Smooth muscle cell (in vitro differentiated cells): ENCODE data around the gene PDZD2. TPM values are rescaled to one million over a fixed set of nuclear protein-coding genes. Genes with fewer than 3 reads are reported as not detected.

Source experiments
- DNase-seq: peaks from one replicate; lab custom pipeline; 2025; ENCODE audit not compliant: unreplicated experiment; lab: John Stamatoyannopoulos, UW
- H2AFZ ChIP-seq: fragments of 200-600 bp; sonication (generic); 2 replicates; pipeline ENCODE4 v1.6.0; 2016; ENCODE audit warnings: antibody characterized with exemption, low read depth, mild to moderate bottlenecking
- H3F3A ChIP-seq: fragments of 200-600 bp; sonication (generic); 2 replicates; pipeline ENCODE4 v1.6.0; 2017; ENCODE audit warnings: antibody characterized with exemption, low read depth
- H3K27ac ChIP-seq: fragments of 200-600 bp; sonication (generic); 2 replicates; pipeline ENCODE4 v1.5.1; 2016; ENCODE audit warnings: low read depth, mild to moderate bottlenecking
- H3K27me3 ChIP-seq: fragments of 200-600 bp; sonication (generic); 2 replicates; pipeline ENCODE4 v1.6.1; 2016; ENCODE audit warnings: low read depth, mild to moderate bottlenecking
- H3K36me3 ChIP-seq: fragments of 200-600 bp; sonication (generic); 2 replicates; pipeline ENCODE4 v1.5.1; 2016; ENCODE audit warnings: low read depth
- H3K4me1 ChIP-seq: fragments of 200-600 bp; sonication (generic); 2 replicates; pipeline ENCODE4 v1.5.1; 2016; ENCODE audit warnings: low read depth
- H3K4me2 ChIP-seq: fragments of 200-600 bp; sonication (generic); 2 replicates; pipeline ENCODE4 v1.6.0; 2016; ENCODE audit warnings: mild to moderate bottlenecking
- H3K4me3 ChIP-seq: fragments of 200-600 bp; sonication (generic); 2 replicates; pipeline ENCODE4 v1.5.1; 2016; ENCODE audit warnings: mild to moderate bottlenecking
- H3K79me2 ChIP-seq: fragments of 200-600 bp; sonication (generic); 2 replicates; pipeline ENCODE4 v1.6.0; 2016; ENCODE audit warnings: low read depth, mild to moderate bottlenecking
- H3K9ac ChIP-seq: fragments of 200-600 bp; sonication (generic); 2 replicates; pipeline ENCODE4 v1.6.0; 2016; ENCODE audit warnings: low read depth
- H3K9me3 ChIP-seq: fragments of 200-600 bp; sonication (generic); replicated peaks from 2 replicates; pipeline ENCODE4 v1.5.1; 2016; ENCODE audit warnings: low read depth
- H4K20me1 ChIP-seq: fragments of 200-600 bp; sonication (generic); 2 replicates; pipeline ENCODE4 v1.6.0; 2016; ENCODE audit warnings: low read depth
- CTCF ChIP-seq: fragments of 200-600 bp; sonication (generic); IDR thresholded peaks from 2 replicates; pipeline ENCODE4 v1.5.1; 2017; ENCODE audit warnings: borderline replicate concordance, mild to moderate bottlenecking, antibody characterized with exemption; ENCODE audit not compliant: insufficient read depth, poor library complexity, severe bottlenecking
- WGBS: methylation state at CpG from one replicate; pipeline ENCODE4 v1.1.7; 2016; ENCODE audit warnings: low lambda C conversion rate; 5-methylcytosine and 5-hydroxymethylcytosine counted together
- polyA plus RNA-seq: library from polyadenylated mRNA; unstranded; fragments of >200 nt; fragmentation: Nextera tagmentation; extraction: Ambion mirVana; gene quantifications from 2 replicates; pipeline ENCODE4 v1.2.1, GENCODE V29; 2016
- total RNA-seq: library from RNA; depleted of rRNA; stranded (reverse); fragments of >200 nt; gene quantifications from 2 replicates; pipeline ENCODE4 v1.2.3, GENCODE V29; 2014

Gene PDZD2
- total and polyA plus RNA-seq, 2 experiments from 2014 or later, result 3.2 to 4.1 TPM

- Histone ChIP-seq H4K20me1 (no peaks in the 10 kb centered on the region), H3K36me3 (no peaks in the 10 kb centered on the region), H3K4me2 (no peak overlapping the region), H3K27ac (no peak overlapping the region), H3K4me1 (no peaks in the 10 kb centered on the region), H2AFZ (no peak overlapping the region), H3K9me3 (no peaks in the 10 kb centered on the region), H3K4me3 (no peak overlapping the region), H3K79me2 (no peaks in the 10 kb centered on the region), H3K9ac (no peak overlapping the region), H3F3A (no peaks in the 10 kb centered on the region), H3K27me3 (no peaks in the 10 kb centered on the region)
- WGBS, result 98% methylated on average over 3 of the region's 3 CpGs
- DNase-seq, result no peak
- TF ChIP-seq CTCF, result no peak
Observed at GRCh38 chr5:31786090-31786631, 147.2 kb downstream of the PDZD2 start.

GRCh38 chr5:31794009-31794408 lies 155.1 kb downstream of the PDZD2 start:
- H3K9me3 ChIP-seq, result no peaks in the 10 kb centered on the region
- H2AFZ ChIP-seq, result no peak overlapping the region
- no peak overlapping the region for H3K9ac ChIP-seq
- no peak for DNase-seq
- H3K27me3 ChIP-seq, result no peaks in the 10 kb centered on the region
- no peak for TF ChIP-seq CTCF
- no peaks in the 10 kb centered on the region for H3K36me3 ChIP-seq
- H4K20me1 ChIP-seq, result no peaks in the 10 kb centered on the region
- H3K79me2 ChIP-seq, result no peaks in the 10 kb centered on the region
- no peaks in the 10 kb centered on the region for H3F3A ChIP-seq
- 94% methylated on average over 2 of the region's 2 CpGs for WGBS
- H3K27ac ChIP-seq, result no peak overlapping the region
- H3K4me1 ChIP-seq, result no peaks in the 10 kb centered on the region
- no peak overlapping the region for H3K4me3 ChIP-seq
- no peak overlapping the region for H3K4me2 ChIP-seq

GRCh38 chr5:31798168-31798567 lies 159.2 kb downstream of the PDZD2 start:
- no peak for TF ChIP-seq CTCF
- no peaks in the 10 kb centered on the region for H3K36me3 ChIP-seq
- no peaks in the 10 kb centered on the region for H3K4me1 ChIP-seq
- no peak overlapping the region for H3K9ac ChIP-seq
- H3K4me3 ChIP-seq, result no peak overlapping the region
- no peaks in the 10 kb centered on the region for H3F3A ChIP-seq
- no peak overlapping the region for H3K27ac ChIP-seq
- WGBS, result 94% methylated on average over 5 of the region's 5 CpGs
- H2AFZ ChIP-seq, result no peak overlapping the region
- H3K9me3 ChIP-seq, result no peaks in the 10 kb centered on the region
- no peak overlapping the region for H3K4me2 ChIP-seq
- no peaks in the 10 kb centered on the region for H3K79me2 ChIP-seq
- no peaks in the 10 kb centered on the region for H4K20me1 ChIP-seq
- DNase-seq, result no peak
- no peaks in the 10 kb centered on the region for H3K27me3 ChIP-seq

DNA sequence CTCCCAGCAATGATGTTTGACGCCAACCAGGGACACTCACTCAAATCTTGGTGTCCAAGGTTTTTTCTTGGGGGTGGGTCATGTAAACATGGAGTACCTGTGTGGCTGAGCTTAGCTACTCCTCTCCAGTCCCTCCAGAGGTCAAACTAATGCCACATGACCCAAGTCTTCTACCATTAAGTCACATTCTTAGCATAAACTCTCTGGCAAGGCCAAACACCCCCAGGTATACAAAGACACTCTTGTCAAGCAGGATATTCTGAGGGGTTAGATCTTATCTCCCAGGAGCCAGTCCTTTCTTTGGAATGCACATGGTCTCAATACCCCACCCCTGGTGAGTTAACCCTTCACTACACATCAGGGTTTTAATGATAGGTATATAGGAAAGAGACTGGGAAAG lies 161.4 kb downstream of the PDZD2 start:
- Histone ChIP-seq H3F3A (no peaks in the 10 kb centered on the region), H3K36me3 (no peaks in the 10 kb centered on the region), H3K9me3 (no peaks in the 10 kb centered on the region), H3K9ac (no peak overlapping the region), H3K4me1 (no peaks in the 10 kb centered on the region), H3K4me2 (no peak overlapping the region), H3K27me3 (no peaks in the 10 kb centered on the region), H3K79me2 (no peaks in the 10 kb centered on the region), H2AFZ (no peak overlapping the region), H3K27ac (no peak overlapping the region), H4K20me1 (no peaks in the 10 kb centered on the region), H3K4me3 (no peak overlapping the region)
- no peak for TF ChIP-seq CTCF
- 92% methylated on average over 1 of the region's 1 CpG for WGBS
- DNase-seq, result no peak
